SKM-1 (cell line): ENCODE measurements around the gene OR1N2.
"Not testable (repeated sequence)": the region's sequence is repeated elsewhere in the genome, so short reads cannot be mapped to it uniquely, and the experiment has no call there.

ENCODE experiments used
- DNase-seq: peaks from one replicate; lab custom pipeline; 2025; ENCODE audit not compliant: unreplicated experiment; lab: John Stamatoyannopoulos, UW

The OR1N2 gene, protein sequence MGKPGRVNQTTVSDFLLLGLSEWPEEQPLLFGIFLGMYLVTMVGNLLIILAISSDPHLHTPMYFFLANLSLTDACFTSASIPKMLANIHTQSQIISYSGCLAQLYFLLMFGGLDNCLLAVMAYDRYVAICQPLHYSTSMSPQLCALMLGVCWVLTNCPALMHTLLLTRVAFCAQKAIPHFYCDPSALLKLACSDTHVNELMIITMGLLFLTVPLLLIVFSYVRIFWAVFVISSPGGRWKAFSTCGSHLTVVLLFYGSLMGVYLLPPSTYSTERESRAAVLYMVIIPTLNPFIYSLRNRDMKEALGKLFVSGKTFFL

GRCh38 chr9:122552812-122553211 is at the start of gene OR1N2:
Gene OR1N2, plus strand, starts transcription at chr9:122553112. Its CDS starts 100 bp downstream, at chr9:122553212.
- no peak for DNase-seq

- no peak for DNase-seq
Observed at GRCh38 chr9:122506964-122507363, 45.9 kb upstream of the OR1N2 start.

GRCh38 chr9:122510502-122510901 is 42.4 kb upstream of the OR1N2 start, which contains the start of gene OR1J2:
Gene OR1J2, plus strand, starts transcription at chr9:122510802. Its CDS starts 0 bp downstream, at chr9:122510802.
- no peak for DNase-seq

- DNase-seq, result no peak
Observed at GRCh38 chr9:122518226-122518625, 34.7 kb upstream of the OR1N2 start.

- DNase-seq, result no peak
Observed at GRCh38 chr9:122518841-122519240, 34.1 kb upstream of the OR1N2 start, which contains the start of gene OR1J4. Gene OR1J4, plus strand, starts transcription at chr9:122519141. Its CDS starts 0 bp downstream, at chr9:122519141.

GRCh38 chr9:122519376-122519775 is 33.5 kb upstream of the OR1N2 start:
- DNase-seq, result no peak

DNA sequence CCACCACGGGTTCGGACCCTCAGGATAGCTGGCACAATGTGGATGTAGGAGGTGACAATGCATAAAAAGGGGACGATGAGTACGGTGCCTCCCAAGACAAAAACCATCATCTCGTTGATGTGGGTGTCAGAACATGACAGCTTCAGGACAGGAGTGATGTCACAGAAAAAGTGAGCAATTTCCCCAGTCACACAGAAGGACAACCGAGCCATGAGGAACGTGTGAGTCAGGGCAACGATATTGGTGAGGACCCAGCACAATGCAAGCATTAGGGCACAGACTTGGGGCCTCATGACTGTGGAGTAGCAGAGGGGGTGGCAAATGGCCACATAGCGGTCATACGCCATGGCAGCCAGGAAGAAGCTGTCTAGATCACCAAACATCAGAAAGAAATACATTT is 26.3 kb upstream of the OR1N2 start:
- no peak for DNase-seq

GRCh38 chr9:122527193-122527592 is 25.7 kb upstream of the OR1N2 start, which contains the start of gene OR1N1:
Gene OR1N1, minus strand, starts transcription at chr9:122527293. Its CDS starts 0 bp downstream, at chr9:122527293.
- no peak for DNase-seq

DNA sequence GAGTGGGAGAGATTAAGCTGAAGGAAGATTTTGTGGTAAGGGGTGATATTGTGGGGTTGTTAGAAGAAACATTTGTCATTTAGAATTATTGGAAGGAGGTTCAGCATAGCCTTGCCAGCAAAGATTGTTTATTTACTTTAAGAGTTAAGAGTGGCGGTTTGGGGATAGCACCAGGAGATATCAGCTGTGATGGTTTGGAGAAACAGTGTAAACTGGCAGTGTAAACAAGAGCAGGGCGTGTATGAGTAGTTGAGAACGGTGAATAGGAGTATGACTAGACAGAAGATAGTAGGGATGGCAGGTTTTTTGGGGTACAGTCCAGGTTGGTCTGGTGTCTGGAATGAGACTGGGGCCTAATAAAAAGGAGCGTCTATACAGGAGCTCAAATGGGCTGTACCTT is 21.8 kb upstream of the OR1N2 start:
- DNase-seq, result not testable (repeated sequence)

DNA sequence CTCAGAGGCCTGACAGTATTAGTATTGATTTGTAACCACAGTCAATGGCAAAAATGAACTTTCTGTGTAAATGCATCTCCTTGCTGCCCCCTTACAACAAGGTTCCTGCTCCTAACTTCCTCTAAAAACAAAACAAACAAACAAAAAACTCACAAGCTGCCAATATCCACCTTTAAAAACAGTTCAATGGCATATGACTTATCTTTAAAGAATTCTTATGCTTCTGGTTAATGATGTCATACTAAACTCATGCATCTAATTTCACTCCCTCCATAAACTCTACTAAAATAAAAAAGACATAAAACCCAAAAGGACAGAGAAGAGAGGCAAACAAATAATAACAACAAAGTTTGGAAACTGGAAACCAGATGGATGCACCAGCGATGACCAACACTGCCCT is 16.8 kb upstream of the OR1N2 start:
- no peak for DNase-seq

DNA sequence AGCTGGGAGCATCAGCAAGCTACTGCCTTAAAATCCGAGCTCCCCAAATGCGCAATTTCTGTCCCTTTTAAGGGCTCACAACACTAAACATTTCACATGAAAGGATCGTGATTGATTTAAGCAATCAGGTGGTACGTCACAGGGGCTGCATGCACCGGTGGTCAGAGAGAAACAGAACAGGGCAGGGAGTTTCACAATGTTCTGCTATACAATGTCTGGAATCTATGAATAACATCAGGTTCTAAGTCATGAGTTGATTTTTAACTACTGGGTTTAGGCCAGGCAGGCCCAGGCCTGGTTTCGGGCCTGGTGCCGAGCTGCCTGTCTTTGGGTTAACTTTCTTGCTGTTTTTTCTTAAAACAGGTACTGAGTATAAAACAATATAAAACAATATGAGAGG is 15.8 kb upstream of the OR1N2 start:
- not testable (repeated sequence) for DNase-seq

- no peak for DNase-seq
Observed at GRCh38 chr9:122538757-122539156, 14.2 kb upstream of the OR1N2 start.

DNA sequence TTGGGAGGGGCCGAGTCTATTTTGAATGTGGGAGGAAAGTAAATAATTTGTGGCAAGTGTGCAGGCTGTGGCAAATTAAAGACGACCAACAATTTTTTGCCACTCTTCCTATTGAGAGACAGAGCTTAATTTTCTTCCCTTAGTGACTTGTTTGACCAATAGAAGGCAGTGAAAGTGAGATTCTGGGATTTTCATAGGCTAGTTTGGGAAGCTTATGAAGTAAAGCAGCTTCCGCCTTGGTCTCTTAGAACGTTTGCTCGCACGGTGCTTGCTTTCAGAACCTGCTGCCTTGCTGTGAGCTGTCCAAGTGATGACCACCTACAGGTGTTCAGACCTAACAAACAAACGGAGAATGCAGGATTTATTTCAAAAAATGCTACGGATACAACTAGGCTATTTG is 6.7 kb upstream of the OR1N2 start:
- DNase-seq, result no peak

DNA sequence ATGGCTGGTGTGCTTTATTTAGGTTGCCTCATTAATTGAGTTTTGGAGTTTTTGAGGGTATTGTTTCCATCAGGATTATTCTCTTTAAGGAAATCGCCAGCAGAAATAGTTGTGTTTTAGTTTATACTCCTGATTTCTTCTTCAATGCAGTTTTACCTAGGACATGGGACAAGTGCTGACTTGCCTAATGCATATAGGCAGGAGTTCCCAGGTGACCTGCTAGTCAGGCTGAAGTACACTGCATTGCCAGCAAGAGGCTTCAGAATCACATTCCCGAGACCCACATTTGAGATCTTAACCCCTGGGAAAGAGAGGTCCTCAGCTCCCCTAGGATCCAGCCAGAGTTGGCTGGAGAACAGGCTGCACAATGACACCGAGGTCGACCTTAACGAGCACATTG is 1.5 kb upstream of the OR1N2 start:
- DNase-seq, result no peak

GRCh38 chr9:122561446-122561845 is 8.5 kb downstream of the OR1N2 start:
- no peak for DNase-seq

- no peak for DNase-seq
Observed at GRCh38 chr9:122562134-122562760, 9.3 kb downstream of the OR1N2 start.

GRCh38 chr9:122567901-122568300 is 15.0 kb downstream of the OR1N2 start:
- DNase-seq, result no peak

DNA sequence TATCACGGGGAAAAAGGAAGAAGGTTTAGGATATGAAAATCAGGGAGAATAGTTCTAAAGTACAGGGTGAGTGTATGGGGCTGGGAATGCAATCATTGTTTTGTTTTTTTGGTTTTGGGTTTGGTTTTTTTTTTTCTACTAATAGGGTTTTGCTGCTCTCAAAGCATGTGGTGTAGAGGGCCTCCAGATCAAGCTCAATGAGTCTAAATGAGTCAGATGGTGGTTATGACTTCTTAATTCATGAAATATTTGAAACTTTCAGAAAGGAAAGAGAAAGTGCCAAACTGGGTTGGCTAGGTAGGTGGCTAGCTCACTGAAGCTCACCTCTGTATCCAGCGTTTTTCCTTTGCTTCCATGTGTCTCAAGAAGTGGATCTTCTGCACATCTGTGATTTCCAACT is 19.5 kb downstream of the OR1N2 start:
- DNase-seq, result no peak

GRCh38 chr9:122579874-122580273 is 27.0 kb downstream of the OR1N2 start:
- DNase-seq, result no peak

GRCh38 chr9:122580360-122580759 is 27.4 kb downstream of the OR1N2 start:
- DNase-seq, result no peak

GRCh38 chr9:122583284-122583683 is 30.4 kb downstream of the OR1N2 start, which contains the start of gene OR1L8:
Gene OR1L8, minus strand, starts transcription at chr9:122583384. Its CDS starts 14,907 bp downstream, at chr9:122568477.
- DNase-seq, result not testable (repeated sequence)
